Stimulated activated CD4-positive, alpha-beta T cell treated with anti-CD3 and anti-CD28 coated beads, Interleukin-12 subunit alpha, Interleukin-12 subunit beta, amount 100 ng/mL, for 4 hours (primary cell): ENCODE results near the gene TM7SF3.
A peak's percentile ranks its signal among the peaks of the same experiment; 100 is the strongest.
"Not testable (repeated sequence)": the region's sequence is repeated elsewhere in the genome, so short reads cannot be mapped to it uniquely, and the experiment has no call there.

Experiments used
- DNase-seq: peaks from one replicate; pipeline ENCODE4 v3.0.0-alpha.2; 2020

TM7SF3 gene

GRCh38 chr12:27014085-27014858 is at the start of gene TM7SF3:
TM7SF3 (minus strand) TSS chr12:27014384; CDS start chr12:27014168, 216 bp downstream.
- peak; percentile 92 for DNase-seq

DNA sequence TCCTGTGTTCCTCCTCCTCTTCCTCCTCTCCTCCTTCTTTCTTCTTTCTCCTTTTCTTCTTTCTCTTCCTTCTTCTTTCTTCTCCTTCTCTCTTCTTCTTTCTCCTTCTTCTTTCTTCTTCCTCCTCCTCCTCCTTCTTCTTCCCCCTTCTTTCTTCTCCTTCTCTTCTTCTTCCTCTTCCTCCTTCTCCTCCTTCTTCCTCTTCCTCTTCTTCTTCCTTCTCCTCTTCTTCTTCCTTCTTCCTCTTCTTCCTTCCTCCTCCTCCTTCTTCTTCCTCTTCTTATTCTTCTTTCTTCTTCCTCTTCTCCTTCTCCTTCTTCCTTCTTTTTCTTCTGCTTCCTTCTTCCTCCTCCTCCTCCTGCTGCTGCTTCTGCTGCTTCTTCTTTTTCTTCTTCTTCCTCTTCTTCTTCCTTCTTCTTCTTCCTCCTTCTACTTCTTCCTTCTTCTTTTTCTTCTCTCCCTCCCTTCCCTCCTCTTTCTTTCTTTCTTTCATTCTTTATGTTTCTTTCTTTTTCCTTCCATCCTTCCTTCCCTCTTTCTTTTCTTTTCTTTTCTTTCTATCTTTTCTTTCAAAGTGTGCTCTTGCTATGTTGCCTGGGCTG is 49.2 kb upstream of the TM7SF3 start:
- no peak for DNase-seq

DNA sequence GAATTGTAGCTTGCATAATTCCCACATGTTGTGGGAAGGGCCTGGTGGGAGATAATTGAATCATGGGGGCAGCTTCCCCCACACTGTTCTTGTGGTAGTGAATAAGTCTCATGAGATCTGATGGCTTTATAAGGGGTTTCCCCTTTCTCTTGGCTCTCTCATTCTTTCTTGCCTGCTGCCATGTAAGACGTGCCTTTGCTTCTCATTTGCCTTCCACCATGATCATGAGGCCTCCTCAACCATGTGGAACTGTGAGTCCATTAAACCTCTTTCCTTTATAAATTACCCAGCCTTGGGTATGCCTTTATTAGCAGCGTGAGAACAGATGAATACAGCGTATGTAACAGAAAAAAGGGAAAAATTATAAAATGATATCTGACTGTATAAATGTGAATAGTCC is 47.1 kb upstream of the TM7SF3 start:
- no peak for DNase-seq

GRCh38 chr12:27060740-27061139 is 46.6 kb upstream of the TM7SF3 start:
- no peak for DNase-seq

DNA sequence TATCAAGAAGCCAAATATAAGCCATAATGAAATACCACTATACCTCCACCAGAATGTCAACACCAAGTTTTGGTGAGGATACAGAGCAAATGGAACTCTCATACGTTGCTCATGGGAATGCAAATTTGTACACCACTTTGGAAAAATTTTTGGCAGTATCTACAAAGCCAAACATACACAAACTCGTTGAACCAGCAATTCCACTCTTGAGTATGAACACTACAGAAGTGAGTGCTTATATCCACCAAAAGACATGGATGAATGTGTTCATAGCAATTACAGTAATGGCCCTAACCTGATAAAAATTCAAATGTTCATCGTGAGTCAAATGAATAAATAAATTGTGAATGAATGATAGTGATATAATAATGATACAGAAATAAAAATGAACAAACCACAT is 43.4 kb upstream of the TM7SF3 start:
- DNase-seq = no peak

GRCh38 chr12:27055966-27056365 is 41.8 kb upstream of the TM7SF3 start:
- no peak for DNase-seq

DNA sequence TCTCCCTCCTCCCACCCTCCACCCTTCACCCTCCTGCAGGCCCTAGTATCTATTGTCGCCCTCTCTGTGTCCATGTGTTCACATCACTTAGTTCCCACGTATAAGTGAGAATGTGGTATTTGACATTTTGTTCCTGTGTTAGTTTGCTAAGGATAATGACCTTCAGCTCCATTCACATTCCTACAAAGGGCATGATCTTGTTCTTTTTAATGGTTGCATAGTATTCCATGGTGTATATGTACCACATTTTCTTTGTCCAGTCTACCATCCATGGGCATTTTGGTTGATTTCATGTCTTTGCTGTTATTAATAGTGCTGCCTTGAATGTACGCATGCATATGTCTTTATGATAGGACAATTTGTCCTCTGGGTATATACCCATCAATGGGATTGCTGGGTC is 38.6 kb upstream of the TM7SF3 start:
- DNase-seq = no peak

DNA sequence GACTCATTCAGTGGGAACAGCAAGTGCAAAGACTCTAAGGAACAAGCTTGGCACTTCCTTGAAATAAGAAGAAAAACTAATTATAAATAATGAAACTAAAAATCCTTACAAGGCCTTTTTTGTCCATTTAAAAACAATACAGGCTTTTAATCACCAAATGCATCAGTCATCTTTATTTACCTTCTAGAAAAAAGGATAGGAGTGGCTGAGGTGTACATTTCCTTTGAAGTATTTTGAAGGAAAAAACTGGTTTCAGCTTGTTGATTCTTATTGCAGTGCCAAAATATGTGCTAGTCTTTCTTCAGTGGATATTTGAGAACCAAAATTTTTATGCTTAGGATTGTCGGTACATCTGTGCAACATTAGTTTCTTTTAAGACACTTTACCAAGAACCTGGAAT is 38.0 kb upstream of the TM7SF3 start:
- DNase-seq = no peak

- no peak for DNase-seq
Observed at GRCh38 chr12:27048822-27049752, 34.9 kb upstream of the TM7SF3 start.

DNA sequence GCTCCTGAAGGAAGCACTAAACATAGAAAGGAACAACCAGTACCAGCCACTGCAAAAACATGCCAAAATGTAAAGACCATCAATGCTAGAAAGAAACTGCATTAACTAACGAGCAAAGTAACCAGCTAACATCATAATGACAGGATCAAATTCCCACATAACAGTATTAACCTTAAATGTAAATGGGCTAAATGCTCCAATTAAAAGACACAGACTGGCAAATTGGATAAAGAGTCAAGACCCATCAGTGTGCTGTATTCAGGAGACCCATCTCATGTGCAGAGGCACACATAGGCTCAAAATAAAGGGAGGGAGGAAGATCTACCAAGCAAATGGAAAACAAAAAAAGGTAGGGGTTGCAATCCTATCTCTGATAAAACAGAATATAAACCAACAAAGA is 27.8 kb upstream of the TM7SF3 start:
- DNase-seq = not testable (repeated sequence)

DNA sequence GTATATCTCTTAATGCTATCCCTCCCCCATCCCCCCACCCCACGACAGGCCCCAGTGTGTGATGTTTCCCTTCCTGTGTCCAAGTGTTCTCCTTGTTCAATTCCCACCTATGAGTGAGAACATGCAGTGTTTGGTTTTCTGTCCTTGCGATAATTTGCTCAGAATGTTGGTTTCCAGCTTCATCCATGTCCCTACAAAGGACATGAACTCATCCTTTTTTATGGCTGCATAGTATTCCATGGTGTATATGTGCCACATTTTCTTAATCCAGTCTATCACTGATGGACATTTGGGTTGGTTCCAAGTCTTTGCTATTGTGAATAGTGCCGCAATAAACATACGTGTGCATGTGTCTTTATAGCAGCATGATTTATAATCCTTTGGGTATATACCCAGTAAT is 26.5 kb upstream of the TM7SF3 start:
- DNase-seq = not testable (repeated sequence)

- DNase-seq = no peak
Observed at GRCh38 chr12:27034607-27035293, 20.6 kb upstream of the TM7SF3 start.

DNA sequence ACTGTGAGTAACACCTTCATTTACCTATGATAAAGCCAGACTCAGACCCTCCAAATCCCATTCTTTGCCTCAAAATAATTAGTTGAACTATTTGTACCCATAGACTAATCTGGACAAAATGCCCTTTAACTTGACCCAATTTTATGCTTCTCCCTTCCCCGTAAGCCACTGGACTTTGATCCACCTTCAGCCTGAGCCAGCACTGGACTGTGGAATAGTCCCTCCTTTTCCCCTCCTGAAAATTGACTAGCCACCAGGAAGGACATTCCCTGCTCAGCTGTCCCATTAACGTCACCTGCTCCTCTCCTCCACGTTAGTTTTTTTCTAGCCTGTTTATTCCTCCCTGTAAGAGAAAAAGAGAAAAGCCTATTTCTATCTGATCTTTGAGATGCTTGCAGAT is 18.5 kb upstream of the TM7SF3 start:
- DNase-seq = no peak

DNA sequence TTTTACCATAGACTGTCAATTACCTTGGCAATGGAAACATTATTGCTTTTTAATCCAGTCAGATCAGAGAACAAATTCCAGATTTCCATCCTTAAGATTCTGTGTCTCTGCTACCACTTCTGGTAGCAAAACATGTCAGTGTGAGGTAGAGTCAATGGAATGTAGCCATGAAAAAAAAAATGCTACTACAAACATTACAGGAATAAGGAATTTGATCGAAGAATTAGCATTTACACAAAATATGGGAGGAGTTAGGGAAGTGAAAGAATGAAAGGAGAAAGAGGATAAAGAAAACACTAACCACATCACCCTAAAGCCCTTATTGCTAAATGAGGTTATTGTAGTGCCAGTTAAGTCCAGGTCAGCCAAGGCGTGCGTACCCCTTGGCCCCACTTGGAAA is 17.3 kb upstream of the TM7SF3 start:
- DNase-seq = no peak

DNA sequence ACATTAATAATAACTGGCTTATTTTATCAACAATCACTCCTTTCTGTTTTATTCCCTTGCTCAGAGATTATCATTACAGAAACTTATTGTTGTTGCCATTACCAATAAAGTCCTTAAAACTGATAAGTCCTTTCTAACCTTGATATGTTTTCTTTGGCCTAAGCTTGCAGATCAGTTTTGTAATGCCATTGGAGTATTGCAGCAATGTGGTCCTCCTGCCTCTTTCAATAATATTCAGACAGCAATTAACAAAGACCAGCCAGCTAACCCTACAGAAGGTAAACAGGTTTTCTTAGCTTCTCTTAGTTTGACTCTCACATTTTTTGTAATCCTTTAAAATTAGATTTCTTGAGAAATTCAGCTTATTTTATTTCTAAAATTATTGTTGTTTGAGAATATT is 12.1 kb upstream of the TM7SF3 start:
- DNase-seq = no peak

DNA sequence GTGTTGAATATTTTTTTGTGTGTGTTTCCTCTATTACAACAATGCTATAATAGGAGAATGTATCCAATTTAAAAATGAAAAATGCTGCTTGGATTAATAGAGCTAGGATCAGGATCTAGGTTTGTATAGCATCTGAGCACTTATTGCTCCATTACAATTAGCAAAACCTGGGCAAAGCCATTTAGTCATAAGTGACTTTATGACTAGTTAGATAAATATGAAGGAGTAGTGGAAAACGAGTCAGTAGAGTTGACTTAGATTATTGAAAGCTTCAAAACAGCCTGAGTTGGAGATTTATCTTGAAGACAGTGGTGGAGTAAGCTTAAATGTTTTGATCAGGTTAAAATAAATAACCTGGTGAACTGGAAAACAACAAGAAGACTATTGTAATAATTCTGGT is 10.9 kb upstream of the TM7SF3 start:
- DNase-seq = no peak

GRCh38 chr12:27024291-27024690 is 10.1 kb upstream of the TM7SF3 start:
- no peak for DNase-seq

DNA sequence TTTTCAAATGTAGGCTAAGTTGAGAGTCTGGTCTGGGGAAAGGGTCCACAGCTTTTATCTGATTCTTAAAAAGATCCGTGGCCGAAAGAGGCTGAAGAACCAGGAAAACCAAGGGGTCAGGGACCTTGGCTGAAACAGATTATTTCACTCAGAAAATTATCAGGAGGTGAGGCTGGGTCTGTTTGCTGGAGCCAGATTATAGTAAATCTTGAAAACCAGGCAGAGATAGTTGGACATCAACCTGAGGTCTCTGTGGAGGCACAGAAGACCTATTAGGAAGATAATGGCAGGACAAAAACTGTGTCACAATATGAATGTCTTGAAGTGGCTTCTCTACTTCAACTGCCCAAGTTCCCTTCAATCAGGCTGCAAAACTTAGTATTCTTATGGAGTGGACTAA is 6.6 kb upstream of the TM7SF3 start:
- DNase-seq = no peak

GRCh38 chr12:27018037-27018436 is 3.9 kb upstream of the TM7SF3 start:
- no peak for DNase-seq

GRCh38 chr12:27017163-27017823 is 3.1 kb upstream of the TM7SF3 start:
- DNase-seq = not testable (repeated sequence)

DNA sequence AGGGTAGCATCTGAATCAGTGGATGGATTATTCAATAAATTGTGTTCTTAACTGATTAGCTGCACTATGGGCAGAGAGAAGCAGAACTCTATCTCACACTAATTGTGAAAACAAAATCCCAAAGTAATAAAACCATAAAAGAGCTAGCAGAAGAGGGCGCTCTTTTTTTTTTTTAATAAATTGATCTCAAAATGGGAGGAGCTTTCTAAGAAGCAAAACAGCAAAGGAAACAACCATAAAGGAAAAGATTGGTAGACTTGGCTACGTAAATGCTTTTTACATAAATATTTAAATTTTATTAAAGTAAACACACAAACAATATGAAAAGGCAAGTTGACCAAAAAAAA is 1.5 kb upstream of the TM7SF3 start:
- DNase-seq = no peak

DNA sequence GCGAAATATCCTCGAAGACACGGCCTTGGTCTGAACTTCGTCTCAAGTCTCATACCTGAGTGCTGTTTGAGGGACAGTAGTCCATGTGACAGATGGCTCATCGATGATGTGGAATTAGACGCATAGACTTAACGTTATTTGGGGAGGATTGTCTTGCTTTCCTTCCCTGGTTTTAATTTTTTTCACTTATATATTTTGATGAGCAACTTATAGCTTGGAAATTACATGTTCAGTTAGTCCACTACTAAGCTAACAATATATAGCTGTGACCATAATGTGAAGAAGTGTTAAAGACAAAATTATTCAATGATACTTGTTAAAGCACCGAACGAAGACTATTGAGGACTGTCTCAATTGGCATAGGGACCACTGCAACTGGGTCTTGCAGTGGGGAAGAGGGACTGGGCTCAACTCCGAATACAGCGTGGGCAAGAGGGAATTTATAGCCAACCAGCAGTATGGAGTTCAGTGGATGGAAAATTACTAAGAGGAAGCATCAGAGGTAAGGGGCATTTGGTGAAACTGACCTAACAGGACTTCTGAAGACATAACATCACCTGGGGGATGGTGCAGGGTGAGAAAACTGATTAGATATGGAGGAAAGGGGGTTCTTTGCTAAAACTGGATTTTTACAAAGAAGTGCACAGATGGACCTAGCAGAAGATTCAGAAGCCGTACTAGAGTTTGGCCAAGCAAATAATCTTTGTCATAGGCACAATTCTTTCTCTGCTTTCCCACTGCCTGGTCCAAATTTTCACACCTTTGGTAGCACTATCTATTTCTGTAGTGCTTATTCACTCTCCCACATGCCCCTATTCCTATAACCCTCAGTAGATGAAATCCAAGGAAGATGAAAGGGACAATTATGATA is 910 bp upstream of the TM7SF3 start:
- DNase-seq = no peak
